Measurements from ENCODE around the gene SSC5D. TPM values are rescaled to one million over a fixed set of nuclear protein-coding genes. Genes with fewer than 3 reads are reported as not detected.

The SSC5D gene
- polyA plus RNA-seq, 1 donor = 4.0 TPM

DNA sequence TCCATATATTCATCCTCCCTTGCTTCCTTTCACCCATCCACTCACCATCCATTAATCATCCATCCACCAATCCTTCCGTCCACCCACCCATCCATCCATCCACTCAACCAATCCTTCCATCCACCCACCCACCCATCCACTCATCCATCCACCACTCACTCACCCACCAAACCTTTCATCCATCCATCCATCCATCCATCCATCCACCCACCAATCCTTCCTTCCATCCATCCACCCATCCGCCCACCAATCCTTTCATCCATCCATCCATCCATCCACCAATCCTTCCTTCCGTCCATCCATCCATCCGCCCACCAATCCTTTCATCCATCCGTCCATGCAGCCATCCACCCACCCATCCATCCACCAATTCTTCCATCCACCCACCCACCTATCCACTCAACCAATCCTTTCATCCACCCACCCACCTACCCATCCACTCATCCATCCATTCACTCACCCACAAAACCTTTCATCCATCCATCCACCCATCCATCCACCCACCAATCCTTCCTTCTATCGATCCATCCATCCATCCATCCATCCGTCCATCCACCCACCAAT lies 54.1 kb downstream of the SSC5D start:
- Histone ChIP-seq H3K4me3 (ENCODE audit: low read length) (no peak overlapping the region), H3K36me3 (ENCODE audit: control insufficient read depth, insufficient read depth, low read length) (no peaks in the 10 kb centered on the region), H3K9me3 (ENCODE audit: control insufficient read depth, low read depth, low read length) (no peaks in the 10 kb centered on the region), H3K4me1 (ENCODE audit: control insufficient read depth, insufficient read depth, low read length) (no peaks in the 10 kb centered on the region), H3K27me3 (ENCODE audit: control insufficient read depth, insufficient read depth, low read length) (peaks cover 3% of the 10 kb centered on the region), H3K27ac (ENCODE audit: low read length) (no peak overlapping the region)
- 98% methylated on average over 7 of the region's 7 CpGs for WGBS (ENCODE audit: insufficient coverage, low lambda C conversion rate)
- no peak for DNase-seq

GRCh38 chr19:55543567-55543966 lies 55.3 kb downstream of the SSC5D start:
- H3K27ac ChIP-seq (ENCODE audit: low read length) = no peak overlapping the region
- H3K9me3 ChIP-seq (ENCODE audit: control insufficient read depth, low read depth, low read length) = no peaks in the 10 kb centered on the region
- H3K4me3 ChIP-seq (ENCODE audit: low read length) = no peak overlapping the region
- DNase-seq = no peak
- peaks cover 3% of the 10 kb centered on the region for H3K27me3 ChIP-seq (ENCODE audit: control insufficient read depth, insufficient read depth, low read length)
- 83% methylated on average over 1 of the region's 5 CpGs for WGBS (ENCODE audit: insufficient coverage, low lambda C conversion rate)
- no peaks in the 10 kb centered on the region for H3K36me3 ChIP-seq (ENCODE audit: control insufficient read depth, insufficient read depth, low read length)
- H3K4me1 ChIP-seq (ENCODE audit: control insufficient read depth, insufficient read depth, low read length) = no peaks in the 10 kb centered on the region

- no peak overlapping the region for H3K27ac ChIP-seq (ENCODE audit: low read length)
- H3K27me3 ChIP-seq (ENCODE audit: control insufficient read depth, insufficient read depth, low read length) = peaks cover 3% of the 10 kb centered on the region
- DNase-seq = no peak
- no CpG with 5 or more reads among the region's 15 CpGs for WGBS (ENCODE audit: insufficient coverage, low lambda C conversion rate)
- H3K4me1 ChIP-seq (ENCODE audit: control insufficient read depth, insufficient read depth, low read length) = no peaks in the 10 kb centered on the region
- no peaks in the 10 kb centered on the region for H3K36me3 ChIP-seq (ENCODE audit: control insufficient read depth, insufficient read depth, low read length)
- no peak overlapping the region for H3K4me3 ChIP-seq (ENCODE audit: low read length)
- no peaks in the 10 kb centered on the region for H3K9me3 ChIP-seq (ENCODE audit: control insufficient read depth, low read depth, low read length)
Observed at GRCh38 chr19:55544014-55544413, 55.8 kb downstream of the SSC5D start.

DNA sequence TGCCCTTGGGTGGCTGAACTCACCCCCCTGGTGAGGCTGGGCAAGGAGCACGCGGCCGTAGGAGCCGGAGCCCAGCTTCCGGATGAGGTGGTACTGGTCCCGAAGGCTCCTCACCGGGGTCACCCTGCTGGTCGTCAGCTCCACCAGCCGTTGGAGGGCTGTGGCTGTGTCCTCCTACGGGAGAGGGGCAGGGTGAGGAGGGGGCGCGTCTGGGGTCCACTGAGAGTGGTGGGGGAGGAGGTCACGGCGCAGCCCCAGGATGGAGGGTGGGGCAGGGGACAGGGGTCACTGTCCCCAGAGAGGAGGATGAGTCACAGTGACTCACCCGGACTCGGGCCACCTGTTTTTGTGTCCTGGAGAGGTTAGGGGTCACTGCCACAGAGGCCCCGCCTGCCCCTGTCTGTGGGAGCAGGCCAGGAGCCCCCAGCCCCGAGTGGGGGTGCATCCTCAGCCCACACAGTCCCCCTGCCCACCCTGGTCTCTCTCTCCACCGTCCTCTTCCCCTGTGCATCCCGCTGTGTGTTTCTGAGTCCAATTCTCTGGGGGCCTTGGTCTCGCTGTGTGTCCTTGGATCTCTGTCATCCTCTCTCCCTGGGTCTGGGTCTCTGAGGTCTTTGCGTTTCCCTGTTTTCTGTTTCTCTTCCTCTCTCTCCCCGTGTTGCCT lies 56.7 kb downstream of the SSC5D start:
- WGBS (ENCODE audit: insufficient coverage, low lambda C conversion rate) = 43% methylated on average over 2 of the region's 23 CpGs
- Histone ChIP-seq H3K36me3 (ENCODE audit: control insufficient read depth, insufficient read depth, low read length) (no peaks in the 10 kb centered on the region), H3K9me3 (ENCODE audit: control insufficient read depth, low read depth, low read length) (no peaks in the 10 kb centered on the region), H3K27me3 (ENCODE audit: control insufficient read depth, insufficient read depth, low read length) (peaks cover 6% of the 10 kb centered on the region), H3K27ac (ENCODE audit: low read length) (no peak overlapping the region), H3K4me1 (ENCODE audit: control insufficient read depth, insufficient read depth, low read length) (peaks cover 5% of the 10 kb centered on the region), H3K4me3 (ENCODE audit: low read length) (no peak overlapping the region)
- DNase-seq = no peak

- H3K4me3 ChIP-seq (ENCODE audit: low read length) = no peak within 1 kb of the TSS
- WGBS (ENCODE audit: insufficient coverage, low lambda C conversion rate) = no CpG with 5 or more reads among the region's 10 CpGs
- no peaks in the 10 kb centered on the region for H3K9me3 ChIP-seq (ENCODE audit: control insufficient read depth, low read depth, low read length)
- H3K4me1 ChIP-seq (ENCODE audit: control insufficient read depth, insufficient read depth, low read length) = peaks cover 10% of the 10 kb centered on the region
- H3K27me3 ChIP-seq (ENCODE audit: control insufficient read depth, insufficient read depth, low read length) = peaks cover 11% of the 10 kb centered on the region
- no peaks in the 10 kb centered on the region for H3K36me3 ChIP-seq (ENCODE audit: control insufficient read depth, insufficient read depth, low read length)
- H3K27ac ChIP-seq (ENCODE audit: low read length) = no peak within 1 kb of the TSS
- no peak for DNase-seq
Observed at GRCh38 chr19:55545443-55545842, 57.2 kb downstream of the SSC5D start, which contains the start of gene SBK3. Gene SBK3 (minus strand): TSS chr19:55545543. CDS start chr19:55545543, 0 bp downstream.

DNA sequence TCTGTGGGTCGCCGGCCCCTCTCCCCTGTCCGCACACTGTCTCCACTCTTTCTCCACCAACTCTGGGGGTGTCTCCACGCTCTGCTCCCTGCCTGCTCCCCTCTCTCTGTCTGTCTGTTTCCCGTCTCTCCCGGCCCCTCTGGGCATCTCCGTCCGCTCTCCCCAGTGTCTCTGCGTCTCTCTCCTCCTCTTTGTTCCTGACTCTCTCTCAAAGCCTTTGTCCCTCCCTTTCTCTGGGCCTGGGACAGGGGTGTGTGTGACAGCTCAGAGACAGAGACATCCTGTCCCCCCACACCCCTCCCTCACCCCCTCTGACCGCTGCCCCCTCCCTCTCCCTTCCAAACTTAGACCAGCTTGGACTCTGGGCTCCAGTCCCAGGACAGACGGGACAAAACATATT lies 57.8 kb downstream of the SSC5D start:
- Histone ChIP-seq H3K36me3 (ENCODE audit: control insufficient read depth, insufficient read depth, low read length) (no peaks in the 10 kb centered on the region), H3K27ac (ENCODE audit: low read length) (no peak overlapping the region), H3K27me3 (ENCODE audit: control insufficient read depth, insufficient read depth, low read length) (peaks cover 13% of the 10 kb centered on the region), H3K4me3 (ENCODE audit: low read length) (no peak overlapping the region), H3K9me3 (ENCODE audit: control insufficient read depth, low read depth, low read length) (no peaks in the 10 kb centered on the region), H3K4me1 (ENCODE audit: control insufficient read depth, insufficient read depth, low read length) (peaks cover 10% of the 10 kb centered on the region)
- no peak for DNase-seq
- WGBS (ENCODE audit: insufficient coverage, low lambda C conversion rate) = no CpG with 5 or more reads among the region's 11 CpGs

DNA sequence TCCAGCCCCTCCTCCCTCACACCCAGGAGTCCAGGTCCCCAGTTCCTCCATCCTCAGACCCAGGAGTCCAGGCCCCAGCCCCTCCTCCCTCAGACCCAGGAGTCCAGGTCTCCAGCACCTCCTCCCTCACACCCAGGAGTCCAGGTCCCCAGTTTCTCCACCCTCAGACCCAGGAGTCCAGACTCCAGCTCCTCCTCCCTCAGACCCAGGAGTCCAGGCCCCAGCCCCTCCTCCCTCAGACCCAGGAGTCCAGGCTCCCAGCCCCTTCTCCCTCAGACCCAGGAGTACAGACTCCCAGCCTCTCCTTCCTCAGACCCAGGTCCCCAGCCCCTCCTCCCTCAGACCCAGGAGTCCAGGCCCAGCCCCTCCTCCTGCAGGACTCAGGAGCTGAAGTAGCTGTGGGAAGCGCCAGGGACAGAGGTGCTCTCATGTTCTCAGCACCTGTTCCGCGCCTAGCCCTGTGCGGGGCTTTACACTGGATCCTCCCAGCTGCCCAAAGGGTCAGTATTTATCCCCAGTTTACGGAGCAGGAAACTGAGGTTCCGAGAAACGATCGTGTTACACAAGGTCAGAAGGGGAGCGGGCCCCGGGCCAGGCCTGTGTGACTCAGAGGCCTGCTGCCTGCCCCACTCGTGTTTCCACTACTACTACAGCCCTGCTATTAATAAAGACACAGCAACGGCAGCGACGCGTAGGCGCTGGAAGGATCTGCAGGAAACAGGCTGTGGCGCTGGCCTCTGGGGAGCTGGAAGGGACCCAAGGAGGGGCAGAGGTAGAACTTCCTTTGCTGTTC lies 58.8 kb downstream of the SSC5D start:
- WGBS (ENCODE audit: insufficient coverage, low lambda C conversion rate) = no CpG with 5 or more reads among the region's 17 CpGs
- H3K4me1 ChIP-seq (ENCODE audit: control insufficient read depth, insufficient read depth, low read length) = peaks cover 10% of the 10 kb centered on the region
- H3K27me3 ChIP-seq (ENCODE audit: control insufficient read depth, insufficient read depth, low read length) = peaks cover 20% of the 10 kb centered on the region

GRCh38 chr19:55549500-55550320 lies 61.5 kb downstream of the SSC5D start:
- H3K4me3 ChIP-seq (ENCODE audit: low read length) = peak overlapping the region; percentile 23
- WGBS (ENCODE audit: insufficient coverage, low lambda C conversion rate) = no CpG with 5 or more reads among the region's 36 CpGs
- H3K27ac ChIP-seq (ENCODE audit: low read length) = no peak overlapping the region
- peak in 1 of 2 donors; percentile 46 for DNase-seq
- H3K4me1 ChIP-seq (ENCODE audit: control insufficient read depth, insufficient read depth, low read length) = peaks cover 10% of the 10 kb centered on the region
- H3K27me3 ChIP-seq (ENCODE audit: control insufficient read depth, insufficient read depth, low read length) = peaks cover 25% of the 10 kb centered on the region
- H3K36me3 ChIP-seq (ENCODE audit: control insufficient read depth, insufficient read depth, low read length) = no peaks in the 10 kb centered on the region
- no peaks in the 10 kb centered on the region for H3K9me3 ChIP-seq (ENCODE audit: control insufficient read depth, low read depth, low read length)

More for the DNA sequence above, 58.8 kb downstream of the SSC5D start:
- no peak overlapping the region for H3K27ac ChIP-seq (ENCODE audit: low read length)
- H3K4me3 ChIP-seq (ENCODE audit: low read length) = no peak overlapping the region
- DNase-seq = no peak
- no peaks in the 10 kb centered on the region for H3K36me3 ChIP-seq (ENCODE audit: control insufficient read depth, insufficient read depth, low read length)
- H3K9me3 ChIP-seq (ENCODE audit: control insufficient read depth, low read depth, low read length) = no peaks in the 10 kb centered on the region

DNA sequence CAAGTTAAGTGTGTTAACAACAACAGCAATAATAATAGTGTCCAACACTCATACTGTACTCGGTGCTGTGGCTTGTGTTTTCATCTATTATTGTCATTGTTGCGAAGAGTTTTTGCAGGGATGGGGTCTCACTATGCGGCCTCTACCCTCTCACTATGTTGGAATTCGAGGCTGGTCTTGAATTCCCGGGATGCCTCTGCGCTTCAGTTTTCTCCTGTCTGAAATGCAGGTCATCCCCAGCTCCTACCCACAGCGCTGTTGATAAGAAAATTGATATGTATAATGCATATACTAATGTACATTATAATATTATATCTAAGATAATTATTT lies 62.0 kb downstream of the SSC5D start:
- no peaks in the 10 kb centered on the region for H3K9me3 ChIP-seq (ENCODE audit: control insufficient read depth, low read depth, low read length)
- H3K27me3 ChIP-seq (ENCODE audit: control insufficient read depth, insufficient read depth, low read length) = peaks cover 22% of the 10 kb centered on the region
- peaks cover 10% of the 10 kb centered on the region for H3K4me1 ChIP-seq (ENCODE audit: control insufficient read depth, insufficient read depth, low read length)
- H3K36me3 ChIP-seq (ENCODE audit: control insufficient read depth, insufficient read depth, low read length) = no peaks in the 10 kb centered on the region
- H3K4me3 ChIP-seq (ENCODE audit: low read length) = peak overlapping the region; percentile 23
- no peak for DNase-seq
- no peak overlapping the region for H3K27ac ChIP-seq (ENCODE audit: low read length)
- WGBS (ENCODE audit: insufficient coverage, low lambda C conversion rate) = no CpG with 5 or more reads among the region's 7 CpGs

GRCh38 chr19:55552206-55552605 lies 64.0 kb downstream of the SSC5D start:
- no peaks in the 10 kb centered on the region for H3K9me3 ChIP-seq (ENCODE audit: control insufficient read depth, low read depth, low read length)
- DNase-seq = no peak
- WGBS (ENCODE audit: insufficient coverage, low lambda C conversion rate) = no CpG with 5 or more reads among the region's 5 CpGs
- H3K27me3 ChIP-seq (ENCODE audit: control insufficient read depth, insufficient read depth, low read length) = peaks cover 22% of the 10 kb centered on the region
- H3K4me1 ChIP-seq (ENCODE audit: control insufficient read depth, insufficient read depth, low read length) = peaks cover 10% of the 10 kb centered on the region
- H3K36me3 ChIP-seq (ENCODE audit: control insufficient read depth, insufficient read depth, low read length) = no peaks in the 10 kb centered on the region
- no peak overlapping the region for H3K27ac ChIP-seq (ENCODE audit: low read length)
- no peak overlapping the region for H3K4me3 ChIP-seq (ENCODE audit: low read length)
